ENCODE data around the gene DEPDC5.

Gene DEPDC5

GRCh38 chr22:31869739-31870138 is 115.9 kb downstream of the DEPDC5 start:
- Histone ChIP-seq H3K4me1 (ENCODE audit: control insufficient read depth, insufficient read depth, low read length) (no peaks in the 10 kb centered on the region), H3K27me3 (ENCODE audit: control insufficient read depth, insufficient read depth, low read length) (no peaks in the 10 kb centered on the region), H3K27ac (ENCODE audit: low read length) (no peak overlapping the region), H3K4me3 (ENCODE audit: low read length) (no peak overlapping the region), H3K36me3 (ENCODE audit: control insufficient read depth, insufficient read depth, low read length) (0 out of 2 replicates have a peak, but pooled peaks cover 2% of the 10 kb centered on the region), H3K9me3 (ENCODE audit: control insufficient read depth, insufficient read depth, low read length) (no peaks in the 10 kb centered on the region)
- no CpG with 5 or more reads among the region's 5 CpGs for WGBS (ENCODE audit: insufficient coverage, insufficient read length)
- no peak for DNase-seq (ENCODE audit: low read depth, low spot score)

DNA sequence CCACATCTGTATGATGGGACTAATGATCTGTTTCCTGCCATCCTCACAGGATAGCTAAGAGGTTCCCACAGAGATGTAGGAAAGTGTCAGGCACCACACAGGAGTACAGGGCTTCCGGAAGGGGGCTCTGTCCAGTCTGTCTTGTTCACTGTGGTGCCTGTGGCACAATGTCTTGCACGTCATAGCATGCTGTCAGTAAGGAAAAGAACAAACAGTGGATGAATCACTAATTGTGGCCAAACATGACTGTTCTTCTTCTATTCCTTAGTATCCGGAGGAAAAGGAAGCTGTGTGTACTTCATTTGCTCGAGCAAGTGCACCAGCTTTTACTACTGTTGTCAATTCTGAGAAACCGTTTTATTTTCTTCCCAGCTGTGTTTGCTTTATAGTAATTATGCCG is 117.1 kb downstream of the DEPDC5 start:
- no peak for DNase-seq (ENCODE audit: low read depth, low spot score)
- Histone ChIP-seq H3K9me3 (ENCODE audit: control insufficient read depth, insufficient read depth, low read length) (no peaks in the 10 kb centered on the region), H3K27me3 (ENCODE audit: control insufficient read depth, insufficient read depth, low read length) (no peaks in the 10 kb centered on the region), H3K36me3 (ENCODE audit: control insufficient read depth, insufficient read depth, low read length) (0 out of 2 replicates have a peak, but pooled peaks cover 2% of the 10 kb centered on the region), H3K4me1 (ENCODE audit: control insufficient read depth, insufficient read depth, low read length) (no peaks in the 10 kb centered on the region), H3K27ac (ENCODE audit: low read length) (no peak overlapping the region), H3K4me3 (ENCODE audit: low read length) (no peak overlapping the region)
- WGBS (ENCODE audit: insufficient coverage, insufficient read length): no CpG with 5 or more reads among the region's 6 CpGs

GRCh38 chr22:31871480-31871879 is 117.7 kb downstream of the DEPDC5 start:
- no peak for DNase-seq (ENCODE audit: low read depth, low spot score)
- Histone ChIP-seq H3K4me3 (ENCODE audit: low read length) (no peak overlapping the region), H3K4me1 (ENCODE audit: control insufficient read depth, insufficient read depth, low read length) (no peaks in the 10 kb centered on the region), H3K27me3 (ENCODE audit: control insufficient read depth, insufficient read depth, low read length) (no peaks in the 10 kb centered on the region), H3K9me3 (ENCODE audit: control insufficient read depth, insufficient read depth, low read length) (no peaks in the 10 kb centered on the region), H3K27ac (ENCODE audit: low read length) (no peak overlapping the region), H3K36me3 (ENCODE audit: control insufficient read depth, insufficient read depth, low read length) (0 out of 2 replicates have a peak, but pooled peaks cover 2% of the 10 kb centered on the region)
- no CpG with 5 or more reads among the region's 4 CpGs for WGBS (ENCODE audit: insufficient coverage, insufficient read length)

DNA sequence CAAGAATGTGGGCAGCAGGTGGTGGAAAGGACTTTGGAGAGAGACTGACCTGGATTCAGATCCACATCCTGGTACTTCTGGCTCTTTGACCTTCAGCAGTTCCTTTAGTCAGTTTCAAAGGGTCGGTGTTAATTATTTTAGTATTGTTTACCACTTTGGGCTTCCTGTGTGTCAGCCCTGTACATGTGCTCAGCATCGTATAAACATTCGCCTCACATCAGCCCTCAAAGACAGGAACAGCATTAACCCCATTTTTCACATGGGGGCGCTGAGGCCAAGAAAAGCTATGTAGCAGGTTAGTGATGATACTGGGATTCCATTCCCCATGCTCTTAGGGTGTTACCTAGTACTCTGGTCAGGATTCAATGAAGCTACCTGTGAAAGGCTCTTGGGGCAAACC is 118.4 kb downstream of the DEPDC5 start:
- Histone ChIP-seq H3K36me3 (ENCODE audit: control insufficient read depth, insufficient read depth, low read length) (0 out of 2 replicates have a peak, but pooled peaks cover 2% of the 10 kb centered on the region), H3K9me3 (ENCODE audit: control insufficient read depth, insufficient read depth, low read length) (no peaks in the 10 kb centered on the region), H3K4me1 (ENCODE audit: control insufficient read depth, insufficient read depth, low read length) (no peaks in the 10 kb centered on the region), H3K27me3 (ENCODE audit: control insufficient read depth, insufficient read depth, low read length) (no peaks in the 10 kb centered on the region), H3K27ac (ENCODE audit: low read length) (no peak overlapping the region), H3K4me3 (ENCODE audit: low read length) (no peak overlapping the region)
- WGBS (ENCODE audit: insufficient coverage, insufficient read length): no CpG with 5 or more reads among the region's 4 CpGs
- no peak for DNase-seq (ENCODE audit: low read depth, low spot score)

DNA sequence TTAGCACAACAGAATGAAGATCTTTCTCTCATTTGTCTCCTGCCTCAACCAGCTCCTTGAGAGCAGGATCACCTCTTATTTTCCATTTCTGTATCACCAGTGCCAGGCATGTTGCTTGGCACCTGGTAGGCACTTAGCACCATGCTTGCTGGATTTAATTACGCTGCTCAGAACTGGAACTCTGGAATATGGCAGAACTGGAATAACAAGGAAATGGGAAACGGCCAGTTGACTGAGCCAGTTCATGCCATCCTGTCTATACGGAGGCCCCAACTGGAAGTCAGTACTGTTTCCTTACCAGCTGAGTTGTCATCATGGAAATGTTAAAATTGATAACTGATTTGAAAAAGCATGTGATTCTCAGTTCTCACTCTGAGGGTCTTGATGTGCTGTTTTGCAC is 121.0 kb downstream of the DEPDC5 start:
- no CpG with 5 or more reads among the region's 3 CpGs for WGBS (ENCODE audit: insufficient coverage, insufficient read length)
- no peak for DNase-seq (ENCODE audit: low read depth, low spot score)

GRCh38 chr22:31876156-31876920 is 122.5 kb downstream of the DEPDC5 start:
- no peak overlapping the region for H3K4me3 ChIP-seq (ENCODE audit: low read length)
- no peak overlapping the region for H3K27ac ChIP-seq (ENCODE audit: low read length)
- DNase-seq (ENCODE audit: low read depth, low spot score): no peak
- no peaks in the 10 kb centered on the region for H3K27me3 ChIP-seq (ENCODE audit: control insufficient read depth, insufficient read depth, low read length)
- H3K36me3 ChIP-seq (ENCODE audit: control insufficient read depth, insufficient read depth, low read length): 0 out of 2 replicates have a peak, but pooled peaks cover 2% of the 10 kb centered on the region
- no peaks in the 10 kb centered on the region for H3K9me3 ChIP-seq (ENCODE audit: control insufficient read depth, insufficient read depth, low read length)
- WGBS (ENCODE audit: insufficient coverage, insufficient read length): no CpG with 5 or more reads among the region's 12 CpGs
- no peaks in the 10 kb centered on the region for H3K4me1 ChIP-seq (ENCODE audit: control insufficient read depth, insufficient read depth, low read length)

More for the DNA sequence above, 121.0 kb downstream of the DEPDC5 start:
- H3K9me3 ChIP-seq (ENCODE audit: control insufficient read depth, insufficient read depth, low read length): no peaks in the 10 kb centered on the region
- H3K4me3 ChIP-seq (ENCODE audit: low read length): no peak overlapping the region
- no peak overlapping the region for H3K27ac ChIP-seq (ENCODE audit: low read length)
- H3K27me3 ChIP-seq (ENCODE audit: control insufficient read depth, insufficient read depth, low read length): no peaks in the 10 kb centered on the region
- H3K36me3 ChIP-seq (ENCODE audit: control insufficient read depth, insufficient read depth, low read length): 0 out of 2 replicates have a peak, but pooled peaks cover 2% of the 10 kb centered on the region
- no peaks in the 10 kb centered on the region for H3K4me1 ChIP-seq (ENCODE audit: control insufficient read depth, insufficient read depth, low read length)

- WGBS (ENCODE audit: insufficient coverage, insufficient read length): no CpG with 5 or more reads among the region's 14 CpGs
- Histone ChIP-seq H3K27ac (ENCODE audit: low read length) (no peak overlapping the region), H3K9me3 (ENCODE audit: control insufficient read depth, insufficient read depth, low read length) (no peaks in the 10 kb centered on the region), H3K4me3 (ENCODE audit: low read length) (no peak overlapping the region), H3K36me3 (ENCODE audit: control insufficient read depth, insufficient read depth, low read length) (no peaks in the 10 kb centered on the region), H3K4me1 (ENCODE audit: control insufficient read depth, insufficient read depth, low read length) (no peaks in the 10 kb centered on the region), H3K27me3 (ENCODE audit: control insufficient read depth, insufficient read depth, low read length) (no peaks in the 10 kb centered on the region)
- DNase-seq (ENCODE audit: low read depth, low spot score): no peak
Observed at GRCh38 chr22:31879585-31879984, 125.8 kb downstream of the DEPDC5 start.

DNA sequence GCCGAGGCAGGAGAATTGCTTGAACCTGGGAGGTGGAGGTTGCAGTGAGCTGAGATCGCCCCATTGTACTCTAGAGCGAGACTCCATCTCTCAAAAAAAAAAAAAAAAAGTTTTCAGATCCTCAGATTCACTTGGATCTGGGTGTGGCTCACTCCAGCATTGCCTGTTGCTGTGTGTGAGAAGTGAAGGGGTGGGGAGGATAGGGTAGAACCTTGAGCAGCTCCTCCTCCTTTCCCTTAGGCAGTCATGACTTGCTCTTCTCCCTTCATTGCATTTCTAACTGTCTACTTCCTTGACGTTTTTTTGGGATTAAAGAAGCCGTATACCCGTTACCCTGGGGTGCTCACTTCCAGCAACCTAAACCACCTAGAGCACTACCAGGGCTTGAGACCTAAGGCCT is 127.4 kb downstream of the DEPDC5 start:
- Histone ChIP-seq H3K9me3 (ENCODE audit: control insufficient read depth, insufficient read depth, low read length) (no peaks in the 10 kb centered on the region), H3K4me1 (ENCODE audit: control insufficient read depth, insufficient read depth, low read length) (no peaks in the 10 kb centered on the region), H3K36me3 (ENCODE audit: control insufficient read depth, insufficient read depth, low read length) (no peaks in the 10 kb centered on the region), H3K27me3 (ENCODE audit: control insufficient read depth, insufficient read depth, low read length) (no peaks in the 10 kb centered on the region), H3K4me3 (ENCODE audit: low read length) (no peak overlapping the region), H3K27ac (ENCODE audit: low read length) (no peak overlapping the region)
- no CpG with 5 or more reads among the region's 6 CpGs for WGBS (ENCODE audit: insufficient coverage, insufficient read length)
- DNase-seq (ENCODE audit: low read depth, low spot score): no peak

DNA sequence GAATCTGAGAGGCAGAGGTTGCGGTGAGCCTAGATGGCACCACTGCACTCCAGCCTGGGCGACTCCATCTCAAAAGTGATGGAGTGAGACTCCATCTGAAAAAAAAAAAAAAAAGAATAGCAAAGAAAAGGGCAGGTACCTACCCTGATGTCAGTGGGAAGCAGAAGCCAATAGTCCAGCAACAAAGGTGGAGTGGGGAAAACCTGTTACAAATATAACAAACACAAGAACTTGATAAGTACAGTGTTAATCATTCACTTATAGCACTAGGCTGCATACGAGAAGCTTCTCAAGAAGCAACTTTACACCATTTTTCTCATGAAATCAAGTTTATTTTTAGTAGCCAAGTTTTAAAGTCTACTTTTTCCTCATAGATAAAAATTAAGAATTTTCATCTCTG is 128.0 kb downstream of the DEPDC5 start:
- no peaks in the 10 kb centered on the region for H3K9me3 ChIP-seq (ENCODE audit: control insufficient read depth, insufficient read depth, low read length)
- no peak overlapping the region for H3K27ac ChIP-seq (ENCODE audit: low read length)
- no peak for DNase-seq (ENCODE audit: low read depth, low spot score)
- no peaks in the 10 kb centered on the region for H3K4me1 ChIP-seq (ENCODE audit: control insufficient read depth, insufficient read depth, low read length)
- no peaks in the 10 kb centered on the region for H3K27me3 ChIP-seq (ENCODE audit: control insufficient read depth, insufficient read depth, low read length)
- H3K36me3 ChIP-seq (ENCODE audit: control insufficient read depth, insufficient read depth, low read length): no peaks in the 10 kb centered on the region
- no peak overlapping the region for H3K4me3 ChIP-seq (ENCODE audit: low read length)
- no CpG with 5 or more reads among the region's 3 CpGs for WGBS (ENCODE audit: insufficient coverage, insufficient read length)

DNA sequence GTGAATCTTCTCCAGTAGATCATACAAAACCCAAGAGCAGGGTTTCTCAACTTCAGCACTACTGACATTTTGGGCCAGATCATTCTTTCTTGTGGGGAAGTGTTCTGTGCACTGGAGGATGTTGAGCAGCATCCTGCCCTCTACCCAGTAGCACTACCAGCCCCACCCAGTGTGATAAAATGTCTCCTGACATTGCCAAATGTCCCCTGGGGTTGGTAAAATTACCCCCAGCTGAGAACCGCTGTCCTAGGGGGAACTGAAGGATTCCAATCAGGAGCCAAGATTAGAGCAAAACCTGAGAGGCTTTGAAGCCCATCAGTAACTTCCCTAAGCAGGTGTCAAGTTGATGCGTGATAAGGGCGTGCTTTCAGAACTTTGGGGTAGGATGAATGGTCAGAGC is 129.2 kb downstream of the DEPDC5 start:
- H3K27ac ChIP-seq (ENCODE audit: low read length): no peak overlapping the region
- WGBS (ENCODE audit: insufficient coverage, insufficient read length): no CpG with 5 or more reads among the region's 3 CpGs
- H3K4me1 ChIP-seq (ENCODE audit: control insufficient read depth, insufficient read depth, low read length): no peaks in the 10 kb centered on the region
- no peaks in the 10 kb centered on the region for H3K36me3 ChIP-seq (ENCODE audit: control insufficient read depth, insufficient read depth, low read length)
- H3K9me3 ChIP-seq (ENCODE audit: control insufficient read depth, insufficient read depth, low read length): no peaks in the 10 kb centered on the region
- H3K27me3 ChIP-seq (ENCODE audit: control insufficient read depth, insufficient read depth, low read length): no peaks in the 10 kb centered on the region
- no peak overlapping the region for H3K4me3 ChIP-seq (ENCODE audit: low read length)
- DNase-seq (ENCODE audit: low read depth, low spot score): no peak

DNA sequence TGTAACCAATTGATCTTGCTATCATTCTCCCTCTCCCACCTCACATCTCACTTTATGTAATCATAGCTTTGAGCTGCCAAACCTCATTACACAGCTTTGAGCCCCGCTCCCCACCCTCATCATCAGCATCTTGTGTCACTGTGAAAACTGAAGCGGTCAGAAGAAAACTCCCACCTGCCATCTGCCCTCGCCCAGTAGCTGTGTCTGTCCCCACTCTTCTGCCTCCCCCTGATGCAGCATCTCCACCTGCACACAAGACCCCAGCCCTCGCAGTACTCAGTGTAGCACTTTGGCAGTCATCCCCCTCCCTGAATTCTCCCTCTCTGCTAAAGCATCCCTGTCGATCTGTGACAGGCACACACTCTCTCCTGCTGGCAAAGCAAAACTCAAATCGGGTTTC is 130.2 kb downstream of the DEPDC5 start:
- WGBS (ENCODE audit: insufficient coverage, insufficient read length): no CpG with 5 or more reads among the region's 6 CpGs
- Histone ChIP-seq H3K4me1 (ENCODE audit: control insufficient read depth, insufficient read depth, low read length) (no peaks in the 10 kb centered on the region), H3K27ac (ENCODE audit: low read length) (no peak overlapping the region), H3K9me3 (ENCODE audit: control insufficient read depth, insufficient read depth, low read length) (no peaks in the 10 kb centered on the region), H3K4me3 (ENCODE audit: low read length) (no peak overlapping the region), H3K27me3 (ENCODE audit: control insufficient read depth, insufficient read depth, low read length) (no peaks in the 10 kb centered on the region), H3K36me3 (ENCODE audit: control insufficient read depth, insufficient read depth, low read length) (no peaks in the 10 kb centered on the region)
- no peak for DNase-seq (ENCODE audit: low read depth, low spot score)
